ENCODE results near the gene TM9SF2.

The TM9SF2 gene

DNA sequence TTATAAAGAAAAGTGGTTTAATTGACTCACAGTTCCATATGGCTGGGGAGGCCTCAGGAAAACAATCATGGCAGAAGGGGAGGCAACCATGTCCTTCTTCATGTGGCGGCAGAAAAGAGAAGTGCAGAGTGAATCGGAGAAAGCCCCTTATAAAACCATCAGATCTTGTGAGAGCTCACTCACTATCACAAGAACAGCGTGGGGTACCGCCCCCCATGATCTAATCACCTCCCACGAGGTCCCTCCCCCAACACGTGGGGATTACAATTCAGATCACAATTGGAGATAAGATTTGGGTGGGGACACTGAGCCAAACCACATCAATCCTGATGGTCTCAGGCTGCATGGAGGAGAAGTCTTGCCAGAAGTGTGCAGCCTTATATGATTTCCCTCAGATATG, 26.0 kb downstream of the TM9SF2 start:
- in situ Hi-C loops (cut with MboI; ENCODE audit: low sequenced_read_pairs), result no loop called here
- no peaks in the 10 kb centered on the region for H3K4me1 ChIP-seq
- H3K36me3 ChIP-seq (replicated peaks), result peaks cover 19% of the 10 kb centered on the region
- no peaks in the 10 kb centered on the region for H3K27me3 ChIP-seq (ENCODE audit: low read depth)
- DNase-seq (ENCODE audit: low spot score in 2 of 2), result no peak
- no peak overlapping the region for H3K4me3 ChIP-seq
- H3K9me3 ChIP-seq, result no peaks in the 10 kb centered on the region

- peak in 1 of 2 experiments; percentile 13 for DNase-seq (ENCODE audit: low spot score in 2 of 2)
- in situ Hi-C loops (cut with MboI; ENCODE audit: low sequenced_read_pairs), result no loop called here
- Histone ChIP-seq H3K27me3 (ENCODE audit: low read depth) (no peaks in the 10 kb centered on the region), H3K36me3 (replicated peaks) (peaks cover 11% of the 10 kb centered on the region), H3K4me1 (no peaks in the 10 kb centered on the region), H3K4me3 (no peak overlapping the region), H3K9me3 (no peaks in the 10 kb centered on the region)
Measured at GRCh38 chr13:99528547-99528946, 27.3 kb downstream of the TM9SF2 start.

- DNase-seq (ENCODE audit: low spot score in 2 of 2), result no peak
- Histone ChIP-seq H3K4me3 (no peak overlapping the region), H3K4me1 (no peaks in the 10 kb centered on the region), H3K27me3 (ENCODE audit: low read depth) (no peaks in the 10 kb centered on the region), H3K36me3 (replicated peaks) (peaks cover 17% of the 10 kb centered on the region), H3K9me3 (no peaks in the 10 kb centered on the region)
- in situ Hi-C loops (cut with MboI; ENCODE audit: low sequenced_read_pairs), result no loop called here
Measured at GRCh38 chr13:99536023-99536422, 34.8 kb downstream of the TM9SF2 start.

DNA sequence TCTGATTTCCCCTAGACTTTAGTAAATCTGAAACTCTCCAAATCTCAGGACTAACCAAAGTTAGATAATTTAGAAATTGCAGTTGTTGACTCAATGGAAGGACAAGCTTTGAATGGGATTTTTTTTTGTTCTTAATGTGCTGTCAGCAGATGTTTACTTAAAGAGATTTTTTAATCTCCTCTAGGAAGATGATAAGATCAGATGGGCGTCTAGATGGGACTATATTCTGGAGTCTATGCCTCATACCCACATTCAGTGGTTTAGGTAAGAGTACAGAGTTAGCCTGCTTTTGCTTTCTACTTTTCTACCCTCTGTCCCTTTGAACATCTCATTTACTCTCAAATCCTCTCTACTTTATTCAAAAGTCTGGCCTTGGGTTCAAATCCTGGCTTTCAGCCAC, 39.3 kb downstream of the TM9SF2 start:
- in situ Hi-C loops (cut with MboI; ENCODE audit: low sequenced_read_pairs), result no loop called here
- Histone ChIP-seq H3K9me3 (no peaks in the 10 kb centered on the region), H3K27me3 (ENCODE audit: low read depth) (no peaks in the 10 kb centered on the region), H3K4me1 (no peaks in the 10 kb centered on the region), H3K4me3 (no peak overlapping the region), H3K36me3 (replicated peaks) (peaks cover 38% of the 10 kb centered on the region)
- no peak for DNase-seq (ENCODE audit: low spot score in 2 of 2)

DNA sequence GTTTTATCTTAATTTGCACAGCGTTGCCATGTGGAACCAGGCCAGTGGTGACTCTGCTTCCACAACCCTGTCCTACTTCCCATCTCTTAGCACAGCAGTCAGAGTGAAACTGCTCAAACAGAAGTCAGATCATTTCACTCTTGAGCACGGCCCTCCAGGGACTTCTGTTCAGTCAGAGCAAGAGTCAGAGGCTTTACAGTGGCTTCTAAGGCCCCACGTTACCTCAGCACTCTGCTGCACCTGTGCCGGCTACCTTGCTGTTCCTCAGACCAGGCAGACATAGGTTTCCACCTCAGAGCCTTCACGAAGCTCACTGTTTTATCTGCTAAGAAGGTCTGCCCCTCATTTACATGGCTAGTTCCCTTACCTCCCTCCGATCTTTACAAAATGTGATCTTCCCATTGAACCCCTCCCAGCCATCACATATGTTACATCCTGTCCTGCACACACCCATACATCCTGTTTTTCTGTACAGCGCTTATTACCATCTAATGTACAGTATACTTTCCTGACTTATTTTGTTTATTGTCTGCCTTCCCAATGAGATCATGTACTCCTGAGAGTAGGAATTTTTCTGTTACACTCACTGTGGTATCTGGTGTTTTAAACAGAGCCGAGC, 41.6 kb downstream of the TM9SF2 start:
- no peak for DNase-seq (ENCODE audit: low spot score in 2 of 2)
- H3K4me3 ChIP-seq, result no peak overlapping the region
- H3K4me1 ChIP-seq, result no peaks in the 10 kb centered on the region
- peaks cover 54% of the 10 kb centered on the region for H3K36me3 ChIP-seq (replicated peaks)
- in situ Hi-C loops (cut with MboI; ENCODE audit: low sequenced_read_pairs), result no loop called here
- no peaks in the 10 kb centered on the region for H3K9me3 ChIP-seq
- no peaks in the 10 kb centered on the region for H3K27me3 ChIP-seq (ENCODE audit: low read depth)

- no peaks in the 10 kb centered on the region for H3K4me1 ChIP-seq
- no peak overlapping the region for H3K4me3 ChIP-seq
- in situ Hi-C loops (cut with MboI; ENCODE audit: low sequenced_read_pairs), result no loop called here
- no peak for DNase-seq (ENCODE audit: low spot score in 2 of 2)
- no peaks in the 10 kb centered on the region for H3K9me3 ChIP-seq
- no peaks in the 10 kb centered on the region for H3K27me3 ChIP-seq (ENCODE audit: low read depth)
- H3K36me3 ChIP-seq (replicated peaks), result peaks cover 57% of the 10 kb centered on the region
Measured at GRCh38 chr13:99545361-99545760, 44.1 kb downstream of the TM9SF2 start.

- H3K4me1 ChIP-seq, result no peaks in the 10 kb centered on the region
- peaks cover 51% of the 10 kb centered on the region for H3K36me3 ChIP-seq (replicated peaks)
Measured at GRCh38 chr13:99545979-99546378, 44.7 kb downstream of the TM9SF2 start.

DNA sequence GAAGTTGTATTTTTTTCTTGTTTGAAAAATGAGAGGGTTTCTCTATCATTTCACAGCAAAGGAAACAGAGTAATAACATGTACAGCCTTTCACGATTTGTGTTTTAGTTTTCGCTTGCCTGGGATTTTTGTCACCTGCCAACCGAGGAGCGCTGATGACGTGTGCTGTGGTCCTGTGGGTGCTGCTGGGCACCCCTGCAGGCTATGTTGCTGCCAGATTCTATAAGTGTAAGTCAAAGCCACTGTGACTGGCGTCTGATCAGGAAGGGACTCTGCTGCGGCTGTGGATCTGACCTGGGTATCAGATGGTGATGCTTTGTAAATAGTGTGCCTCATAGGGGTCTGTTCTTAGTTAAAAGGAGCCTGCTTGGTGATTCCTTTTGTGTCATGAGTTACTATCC, 45.6 kb downstream of the TM9SF2 start:
- DNase-seq (ENCODE audit: low spot score in 2 of 2), result no peak
- Histone ChIP-seq H3K36me3 (replicated peaks) (peaks cover 47% of the 10 kb centered on the region), H3K4me3 (no peak overlapping the region), H3K27me3 (ENCODE audit: low read depth) (no peaks in the 10 kb centered on the region), H3K4me1 (no peaks in the 10 kb centered on the region), H3K9me3 (no peaks in the 10 kb centered on the region)
- in situ Hi-C loops (cut with MboI; ENCODE audit: low sequenced_read_pairs), result no loop called here

More at GRCh38 chr13:99545979-99546378, 44.7 kb downstream of the TM9SF2 start:
- in situ Hi-C loops (cut with MboI; ENCODE audit: low sequenced_read_pairs), result no loop called here
- no peak for DNase-seq (ENCODE audit: low spot score in 2 of 2)
- no peaks in the 10 kb centered on the region for H3K9me3 ChIP-seq
- H3K4me3 ChIP-seq, result no peak overlapping the region
- H3K27me3 ChIP-seq (ENCODE audit: low read depth), result no peaks in the 10 kb centered on the region

- in situ Hi-C loops (cut with MboI; ENCODE audit: low sequenced_read_pairs), result no loop called here
- peaks cover 43% of the 10 kb centered on the region for H3K36me3 ChIP-seq (replicated peaks)
- no peaks in the 10 kb centered on the region for H3K9me3 ChIP-seq
- DNase-seq (ENCODE audit: low spot score in 2 of 2), result no peak
- H3K27me3 ChIP-seq (ENCODE audit: low read depth), result no peaks in the 10 kb centered on the region
- no peak overlapping the region for H3K4me3 ChIP-seq
- no peaks in the 10 kb centered on the region for H3K4me1 ChIP-seq
Measured at GRCh38 chr13:99548448-99548847, 47.2 kb downstream of the TM9SF2 start.

DNA sequence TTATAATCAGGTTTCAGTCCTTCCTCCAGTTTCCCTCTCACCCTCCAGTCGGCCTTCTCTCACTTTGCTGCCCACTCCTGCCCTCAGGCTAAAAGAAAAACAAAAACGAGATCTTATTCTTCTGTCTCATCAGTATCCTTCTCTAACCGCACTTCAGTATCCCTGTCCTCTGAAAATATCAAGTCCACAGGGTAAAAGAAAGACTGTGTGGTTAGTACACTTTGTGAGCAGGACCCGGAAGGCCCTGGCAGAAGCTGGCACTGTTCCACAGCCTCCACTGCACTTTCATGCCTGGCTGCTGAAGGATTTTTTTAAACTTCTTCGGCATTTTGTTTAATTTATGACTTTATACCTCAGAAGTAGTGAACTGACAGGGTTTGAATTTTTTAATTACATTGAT, 51.8 kb downstream of the TM9SF2 start:
- Histone ChIP-seq H3K36me3 (replicated peaks) (peaks cover 35% of the 10 kb centered on the region), H3K4me3 (no peak overlapping the region), H3K27me3 (ENCODE audit: low read depth) (no peaks in the 10 kb centered on the region), H3K4me1 (no peaks in the 10 kb centered on the region), H3K9me3 (no peaks in the 10 kb centered on the region)
- in situ Hi-C loops (cut with MboI; ENCODE audit: low sequenced_read_pairs), result no loop called here
- no peak for DNase-seq (ENCODE audit: low spot score in 2 of 2)

DNA sequence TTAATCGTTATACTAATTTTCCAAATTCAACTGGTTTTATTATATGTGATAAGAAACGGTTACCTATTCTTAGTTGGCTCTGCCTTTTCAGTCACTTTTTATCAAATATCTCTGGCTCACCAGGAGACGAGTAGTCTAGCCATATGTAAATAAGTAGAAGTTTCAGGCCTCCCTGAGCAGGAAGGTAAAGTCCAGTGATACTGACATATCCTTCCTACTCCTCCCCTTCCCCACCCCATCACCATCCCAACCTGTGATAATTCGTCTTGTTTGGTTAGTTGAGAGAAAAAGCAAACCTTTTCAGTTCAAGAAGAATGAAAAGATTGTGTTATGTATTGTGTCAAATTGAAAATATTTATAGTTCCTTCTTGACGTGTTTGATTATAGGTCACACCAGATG, 53.9 kb downstream of the TM9SF2 start:
- DNase-seq (ENCODE audit: low spot score in 2 of 2), result no peak
- in situ Hi-C loops (cut with MboI; ENCODE audit: low sequenced_read_pairs), result no loop called here
- no peaks in the 10 kb centered on the region for H3K4me1 ChIP-seq
- peaks cover 26% of the 10 kb centered on the region for H3K36me3 ChIP-seq (replicated peaks)
- H3K9me3 ChIP-seq, result no peaks in the 10 kb centered on the region
- no peak overlapping the region for H3K4me3 ChIP-seq
- H3K27me3 ChIP-seq (ENCODE audit: low read depth), result no peaks in the 10 kb centered on the region

GRCh38 chr13:99556867-99557443, 55.7 kb downstream of the TM9SF2 start:
- Histone ChIP-seq H3K4me3 (no peak overlapping the region), H3K36me3 (replicated peaks) (peaks cover 29% of the 10 kb centered on the region), H3K27me3 (ENCODE audit: low read depth) (no peaks in the 10 kb centered on the region), H3K4me1 (no peaks in the 10 kb centered on the region), H3K9me3 (no peaks in the 10 kb centered on the region)
- no peak for DNase-seq (ENCODE audit: low spot score in 2 of 2)
- in situ Hi-C loops (cut with MboI; ENCODE audit: low sequenced_read_pairs), result no loop called here

GRCh38 chr13:99558570-99559180, 57.4 kb downstream of the TM9SF2 start:
- DNase-seq (ENCODE audit: low spot score in 2 of 2), result no peak
- in situ Hi-C loops (cut with MboI; ENCODE audit: low sequenced_read_pairs), result no loop called here
- peaks cover 34% of the 10 kb centered on the region for H3K36me3 ChIP-seq (replicated peaks)

DNA sequence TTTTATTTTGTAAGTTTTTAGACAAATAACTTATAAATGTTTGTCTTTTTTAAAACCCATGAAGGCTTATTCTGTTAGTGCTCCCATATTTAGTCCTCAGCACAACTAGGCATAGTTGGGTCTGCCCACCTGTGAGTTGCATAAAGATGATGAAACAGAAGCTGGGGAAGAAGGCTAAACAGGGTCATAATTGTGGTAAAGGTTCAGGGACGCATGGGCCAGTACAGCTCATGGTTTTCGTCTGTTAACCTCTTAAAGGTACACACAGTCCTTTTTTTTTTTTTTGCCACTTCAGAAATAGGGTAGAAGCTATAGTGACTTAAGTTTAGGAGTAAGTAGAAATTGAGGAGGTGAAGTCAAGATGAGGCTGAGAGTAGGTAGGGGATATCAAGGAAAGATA, 58.3 kb downstream of the TM9SF2 start:
- H3K27me3 ChIP-seq (ENCODE audit: low read depth), result no peaks in the 10 kb centered on the region
- H3K4me3 ChIP-seq, result no peak overlapping the region
- H3K9me3 ChIP-seq, result no peaks in the 10 kb centered on the region
- in situ Hi-C loops (cut with MboI; ENCODE audit: low sequenced_read_pairs), result no loop called here
- peaks cover 26% of the 10 kb centered on the region for H3K36me3 ChIP-seq (replicated peaks)
- DNase-seq (ENCODE audit: low spot score in 2 of 2), result no peak
- no peaks in the 10 kb centered on the region for H3K4me1 ChIP-seq

More at GRCh38 chr13:99558570-99559180, 57.4 kb downstream of the TM9SF2 start:
- no peaks in the 10 kb centered on the region for H3K4me1 ChIP-seq
- no peak overlapping the region for H3K4me3 ChIP-seq
- H3K9me3 ChIP-seq, result no peaks in the 10 kb centered on the region
- no peaks in the 10 kb centered on the region for H3K27me3 ChIP-seq (ENCODE audit: low read depth)
